HG02938 (cell line): ENCODE results near the gene HBEGF.

Source experiments
- ATAC-seq: cut with Tn5 transposase; IDR thresholded peaks from one replicate; pipeline ENCODE4 v1.9.1; 2021; ENCODE audit warnings: mild to moderate bottlenecking, moderate library complexity; ENCODE audit not compliant: unreplicated experiment

The HBEGF gene

GRCh38 chr5:140305471-140305870, 40.9 kb downstream of the HBEGF start:
- no peak for ATAC-seq

- ATAC-seq = no peak
These were observed 42.4 kb downstream of the HBEGF start for GRCh38 chr5:140303966-140304365.

DNA sequence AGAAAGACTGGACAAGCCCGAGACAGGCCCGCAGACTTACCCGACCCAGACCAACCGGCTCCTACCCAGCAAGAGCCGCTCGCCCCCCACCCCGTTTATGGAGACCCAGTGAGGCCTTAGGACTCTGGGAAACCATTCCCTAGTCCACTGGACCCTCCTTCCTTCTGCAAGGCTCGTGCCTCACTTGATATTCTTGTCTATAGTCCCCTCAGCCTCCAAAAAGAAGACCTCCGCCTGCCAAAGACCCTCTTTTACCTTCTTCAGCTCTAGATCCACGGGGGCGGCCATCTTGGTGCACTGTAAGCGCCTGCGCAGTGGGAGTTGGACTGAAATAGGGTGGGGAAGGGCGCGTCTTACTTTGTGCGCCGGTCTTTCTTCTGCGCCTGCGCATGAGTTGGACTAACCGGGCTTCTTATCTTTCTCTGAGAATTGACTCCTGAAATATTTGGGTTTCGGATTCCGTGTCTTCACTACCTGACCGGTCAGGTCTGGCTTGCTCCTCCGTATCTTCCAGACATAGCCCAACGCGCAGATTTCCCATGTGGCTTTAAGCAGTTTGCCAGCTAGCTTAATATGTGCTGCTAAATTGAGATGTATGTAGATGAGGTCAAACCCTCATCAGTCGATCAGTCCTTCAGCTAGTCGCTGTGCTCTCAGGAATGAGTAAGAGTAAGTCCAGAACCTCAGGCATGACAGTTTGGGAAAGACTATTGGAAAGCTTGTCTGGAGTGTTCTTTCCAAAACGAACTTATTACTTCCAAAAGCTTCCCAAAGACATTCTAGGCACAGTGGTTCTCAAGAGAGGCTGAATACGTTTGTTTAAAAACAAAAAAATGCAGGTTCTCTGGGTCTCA, 43.4 kb downstream of the HBEGF start, which contains the start of gene PFDN1:
TSS of gene PFDN1 (minus strand) at position 316 of the 854 bp plus-strand sequence. CDS start at position 288, 28 bp downstream.
- ATAC-seq = peak; percentile 96

DNA sequence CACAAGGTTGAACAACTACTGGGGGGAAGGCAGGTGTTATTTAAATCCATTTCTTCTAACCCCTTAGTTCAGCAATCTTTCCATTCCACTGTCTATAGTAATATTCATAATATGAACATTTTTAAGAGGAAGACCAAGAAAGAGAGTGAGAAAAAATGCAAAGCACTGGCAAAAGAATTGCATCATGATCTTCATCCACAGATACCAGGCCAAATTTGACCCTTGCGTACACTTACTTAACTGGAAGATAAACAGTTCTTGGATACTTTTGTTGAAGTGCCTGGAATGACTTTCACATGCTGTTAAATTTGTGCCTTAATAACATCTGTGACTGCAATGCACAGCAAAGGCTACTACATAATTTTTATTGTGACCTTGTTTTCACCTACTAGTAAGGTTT, 45.3 kb downstream of the HBEGF start:
- ATAC-seq = no peak

- no peak for ATAC-seq
These were observed 47.3 kb downstream of the HBEGF start for GRCh38 chr5:140299056-140299455.

DNA sequence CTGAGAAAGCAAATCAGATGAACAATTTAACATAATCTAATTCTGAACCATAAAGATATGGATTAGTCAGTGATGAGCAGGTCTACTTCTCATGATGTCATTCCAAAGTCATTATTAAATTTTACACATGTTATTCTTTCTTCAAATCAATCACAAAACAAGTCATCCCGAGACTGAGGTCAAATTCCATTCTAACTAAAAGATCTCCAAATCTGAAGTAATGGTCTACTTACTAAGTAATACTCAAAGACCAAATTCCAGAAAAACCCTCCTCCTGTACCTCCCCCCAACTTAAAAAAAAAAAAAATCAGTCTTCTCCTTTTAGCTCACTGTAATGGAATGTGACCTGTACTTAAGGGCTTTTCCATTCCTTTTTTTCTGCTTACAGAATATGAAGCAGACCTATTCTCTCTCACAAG, 48.2 kb downstream of the HBEGF start:
- ATAC-seq = no peak

DNA sequence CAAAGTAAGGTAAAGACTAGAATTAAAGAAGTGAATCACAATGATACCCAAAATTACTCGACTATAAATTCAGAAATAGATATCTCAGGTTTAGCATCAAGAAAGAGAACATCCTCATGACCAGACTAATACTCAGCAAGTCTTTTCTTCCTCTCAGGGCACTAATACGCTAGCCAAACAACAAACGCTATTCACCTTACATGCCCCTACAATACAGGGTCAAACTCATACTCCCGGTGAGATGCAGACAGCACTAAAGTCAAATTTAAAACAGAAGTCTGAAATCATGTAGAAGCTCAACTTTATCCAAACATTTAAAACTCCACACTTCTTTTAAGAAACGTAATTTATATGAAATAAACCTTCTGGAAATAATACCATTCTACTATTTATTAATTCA, 49.1 kb downstream of the HBEGF start:
- no peak for ATAC-seq

GRCh38 chr5:140296289-140296688, 50.1 kb downstream of the HBEGF start:
- ATAC-seq = no peak

GRCh38 chr5:140295414-140295813, 51.0 kb downstream of the HBEGF start:
- no peak for ATAC-seq

DNA sequence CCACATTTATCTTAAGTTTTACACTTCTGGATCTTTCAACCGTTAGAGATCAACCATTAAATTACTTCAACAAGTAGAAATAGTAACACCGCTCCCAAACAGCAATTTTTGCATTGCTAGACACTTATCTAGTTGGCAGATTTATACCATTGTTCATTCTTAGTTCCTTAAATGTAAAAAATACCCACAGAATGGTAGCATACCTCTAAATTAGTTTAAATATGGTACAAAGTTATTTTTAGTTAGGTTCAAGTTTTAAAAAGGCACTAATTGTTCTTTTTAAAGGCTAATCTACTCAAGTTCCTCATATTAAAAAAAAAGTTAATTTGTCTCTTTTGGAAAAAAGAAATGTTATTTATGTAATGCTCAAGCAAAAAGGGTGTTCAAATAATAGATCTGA, 51.6 kb downstream of the HBEGF start:
- ATAC-seq = no peak

DNA sequence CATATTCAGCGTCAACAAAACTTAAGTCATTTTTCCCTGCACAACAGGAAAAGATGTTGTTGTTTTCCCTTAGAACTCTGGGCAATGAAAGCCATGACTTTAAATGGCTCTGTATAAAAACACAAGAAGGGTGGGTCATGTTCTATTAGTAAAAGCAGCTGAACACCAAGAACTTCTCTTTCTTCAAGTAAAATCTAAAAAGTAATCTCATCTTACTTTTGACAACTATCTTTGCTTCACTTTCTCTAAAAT, 52.6 kb downstream of the HBEGF start:
- no peak for ATAC-seq

DNA sequence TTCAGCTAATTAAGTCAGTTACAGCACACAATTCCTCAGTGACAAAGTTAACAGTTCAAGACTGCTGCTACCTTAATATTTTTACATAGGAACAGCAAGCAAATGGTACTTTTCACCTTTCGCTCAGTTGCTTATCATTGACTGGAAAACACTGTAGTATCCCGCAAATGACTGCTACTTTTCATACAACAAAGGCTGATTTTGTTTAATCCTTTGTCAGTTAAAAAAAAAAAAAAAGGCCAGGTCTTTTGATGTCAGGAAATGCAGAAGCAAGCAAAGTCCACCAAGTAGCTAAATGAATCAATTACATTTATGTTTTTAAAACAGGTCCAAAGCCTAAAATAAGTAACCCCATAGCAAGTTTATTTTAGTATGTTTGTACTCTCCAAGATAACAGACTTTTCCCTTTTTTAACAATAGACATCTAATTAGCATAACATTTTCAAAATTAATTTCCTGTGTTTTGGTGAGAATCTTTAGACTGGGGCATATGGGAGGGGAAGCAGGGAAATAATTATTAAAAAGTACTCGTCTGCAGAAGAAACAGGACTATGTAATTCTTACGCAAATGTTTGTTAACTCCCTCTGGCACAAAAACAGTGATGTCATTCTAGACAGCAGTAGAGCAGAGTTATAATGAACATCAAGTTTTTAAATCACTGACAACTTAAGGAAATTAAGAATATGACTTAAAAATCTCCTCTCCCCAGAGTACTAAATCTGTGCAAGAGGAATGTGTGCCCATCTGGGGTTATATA, 53.1 kb downstream of the HBEGF start:
- no peak for ATAC-seq

DNA sequence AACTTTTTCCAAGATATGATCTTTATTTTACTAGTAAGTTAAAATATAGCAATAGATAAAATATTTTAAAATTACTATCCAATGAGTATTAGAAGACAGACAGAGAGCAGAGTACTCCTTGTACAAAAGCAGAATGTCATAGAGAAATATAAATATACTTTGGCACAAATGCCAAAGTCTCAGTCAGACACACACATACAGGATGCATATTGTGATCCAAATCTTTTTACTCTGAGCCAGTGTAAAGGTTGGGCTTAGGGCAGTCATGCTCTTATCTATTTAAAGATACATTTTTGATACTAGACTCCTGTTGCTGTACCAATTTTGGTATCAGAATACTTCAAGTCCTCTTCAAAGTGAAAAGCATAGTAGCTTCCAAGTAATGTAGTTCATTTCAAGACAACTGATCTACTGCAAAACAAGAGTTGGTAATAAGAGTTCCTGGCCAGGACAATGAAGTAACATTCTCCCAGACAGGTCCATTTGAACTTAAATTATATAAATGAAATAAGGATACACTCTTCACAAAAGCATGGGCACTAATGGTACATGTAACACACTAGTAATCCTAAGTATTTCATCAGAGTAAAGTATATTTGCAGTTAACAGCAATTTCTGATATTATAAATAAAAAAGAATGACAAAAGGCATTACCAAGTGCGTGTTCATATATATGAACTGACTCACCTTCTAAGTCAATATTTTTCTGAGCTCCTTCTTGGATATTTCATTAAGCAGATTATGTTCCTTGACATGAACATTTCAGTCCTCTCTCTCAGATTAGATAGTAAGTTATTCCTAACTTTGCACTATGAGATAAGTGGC, 54.0 kb downstream of the HBEGF start:
- no peak for ATAC-seq

- ATAC-seq = no peak
These were observed 58.4 kb downstream of the HBEGF start for GRCh38 chr5:140287801-140288521.

DNA sequence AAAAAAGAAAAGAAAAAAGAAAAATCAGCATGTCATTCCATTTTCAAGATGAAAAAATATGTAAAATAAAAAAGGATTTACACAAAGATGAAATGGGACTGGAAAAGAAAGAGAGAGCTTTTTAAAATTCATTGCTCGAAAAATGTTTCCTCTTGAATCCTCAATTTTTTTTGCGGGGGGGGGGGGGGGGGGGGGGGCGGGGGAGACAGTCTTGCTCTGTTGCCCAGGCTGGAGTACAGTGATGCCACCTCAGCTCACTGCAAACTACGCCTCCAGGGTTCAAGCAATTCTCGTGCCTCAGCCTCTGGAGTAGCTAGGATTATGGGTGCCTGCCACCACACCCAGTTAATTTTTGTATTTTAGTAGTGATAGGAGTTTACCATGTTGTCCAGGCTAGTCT, 60.0 kb downstream of the HBEGF start:
- no peak for ATAC-seq

- ATAC-seq = no peak
These were observed 62.4 kb downstream of the HBEGF start for GRCh38 chr5:140284013-140284412.
